Adipose tissue (tissue), 3 donors: ENCODE data around the gene ZNF2. TPM values are rescaled to one million over a fixed set of nuclear protein-coding genes. Genes with fewer than 3 reads are reported as not detected.
"Not testable (repeated sequence)": the region's sequence is repeated elsewhere in the genome, so short reads cannot be mapped to it uniquely, and the experiment has no call there.

Source experiments
- H3K27ac ChIP-seq: one replicate; pipeline ENCODE4 v1.5.1; 2013; ENCODE audit warnings: low read depth, low read length
- WGBS, 3 donors: extraction: QIAGEN DNeasy Blood & Tissue Kit; methylation state at CpG; one replicate each; pipeline ENCODE4 v1.1.7; 2013; 5-methylcytosine and 5-hydroxymethylcytosine counted together
- polyA plus RNA-seq, 3 donors: library from polyadenylated mRNA; stranded (reverse); fragments of 200-250 nt; gene quantifications; one replicate each; pipeline ENCODE4 v1.2.3, GENCODE V29; 2013
- donor health status: healthy with polysubstance abuse.
- donor health status: Bipolar disorder and iron deficiency.
- donor health status: healthy.

Gene ZNF2
- polyA plus RNA-seq, 3 donors, result 0.79 to 1.5 (median 1.3) TPM

GRCh38 chr2:95185973-95186372 is 20.4 kb downstream of the ZNF2 start:
- 74 to 81% (median 76%) methylated on average over 2 of the region's 2 CpGs for WGBS, 3 donors
- no peak overlapping the region for H3K27ac ChIP-seq

DNA sequence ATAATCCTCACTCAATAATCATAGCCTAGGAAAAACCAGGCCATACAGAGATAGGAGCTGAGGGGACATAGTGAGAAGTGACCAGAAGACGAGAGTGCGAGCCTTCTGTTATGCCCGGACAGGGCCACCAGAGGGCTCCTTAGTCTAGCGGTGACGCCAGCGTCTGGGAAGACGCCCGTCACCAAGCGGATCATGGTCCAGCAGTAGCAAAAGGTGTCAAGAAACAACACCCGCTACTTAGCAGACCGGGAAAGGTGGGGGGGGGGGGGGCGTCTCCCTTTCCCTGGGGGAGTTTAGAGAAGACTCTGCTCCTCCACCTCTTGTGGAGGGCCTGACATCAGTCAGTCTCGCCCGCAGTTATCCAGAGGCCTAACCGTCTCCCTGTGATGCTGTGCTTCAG is 27.3 kb downstream of the ZNF2 start:
- 18 to 21% (median 20%) methylated on average over 15 of the region's 15 CpGs for WGBS, 3 donors
- not testable (repeated sequence) for H3K27ac ChIP-seq

GRCh38 chr2:95203911-95204310 is 38.3 kb downstream of the ZNF2 start:
- WGBS, 3 donors, result 84 to 89% (median 84%) methylated on average over 4 of the region's 4 CpGs
- H3K27ac ChIP-seq, result no peak overlapping the region

GRCh38 chr2:95204396-95204795 is 38.8 kb downstream of the ZNF2 start:
- 89 to 95% (median 94%) methylated on average over 2 of the region's 2 CpGs for WGBS, 3 donors
- H3K27ac ChIP-seq, result no peak overlapping the region

DNA sequence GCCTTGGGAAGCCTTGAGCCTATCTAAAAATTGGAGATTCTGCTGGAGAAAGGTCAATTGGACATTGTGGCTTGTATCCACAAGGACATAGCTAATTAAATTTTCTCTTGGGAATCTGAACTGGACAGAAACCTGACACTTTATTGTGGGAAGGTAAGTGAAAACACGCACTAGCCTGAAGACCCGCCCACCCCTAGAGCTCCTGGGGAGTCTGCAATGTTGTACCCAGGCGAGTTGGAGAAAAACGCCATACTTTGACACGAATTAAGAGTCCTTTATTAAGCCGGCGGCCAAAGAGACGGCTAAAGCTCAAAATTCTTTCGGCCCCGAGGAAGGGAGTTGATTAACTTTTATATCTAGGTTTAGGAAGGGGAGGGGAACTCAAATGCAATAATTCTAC is 40.5 kb downstream of the ZNF2 start:
- WGBS, 3 donors, result 33 to 50% (median 47%) methylated on average over 10 of the region's 10 CpGs
- no peak overlapping the region for H3K27ac ChIP-seq

DNA sequence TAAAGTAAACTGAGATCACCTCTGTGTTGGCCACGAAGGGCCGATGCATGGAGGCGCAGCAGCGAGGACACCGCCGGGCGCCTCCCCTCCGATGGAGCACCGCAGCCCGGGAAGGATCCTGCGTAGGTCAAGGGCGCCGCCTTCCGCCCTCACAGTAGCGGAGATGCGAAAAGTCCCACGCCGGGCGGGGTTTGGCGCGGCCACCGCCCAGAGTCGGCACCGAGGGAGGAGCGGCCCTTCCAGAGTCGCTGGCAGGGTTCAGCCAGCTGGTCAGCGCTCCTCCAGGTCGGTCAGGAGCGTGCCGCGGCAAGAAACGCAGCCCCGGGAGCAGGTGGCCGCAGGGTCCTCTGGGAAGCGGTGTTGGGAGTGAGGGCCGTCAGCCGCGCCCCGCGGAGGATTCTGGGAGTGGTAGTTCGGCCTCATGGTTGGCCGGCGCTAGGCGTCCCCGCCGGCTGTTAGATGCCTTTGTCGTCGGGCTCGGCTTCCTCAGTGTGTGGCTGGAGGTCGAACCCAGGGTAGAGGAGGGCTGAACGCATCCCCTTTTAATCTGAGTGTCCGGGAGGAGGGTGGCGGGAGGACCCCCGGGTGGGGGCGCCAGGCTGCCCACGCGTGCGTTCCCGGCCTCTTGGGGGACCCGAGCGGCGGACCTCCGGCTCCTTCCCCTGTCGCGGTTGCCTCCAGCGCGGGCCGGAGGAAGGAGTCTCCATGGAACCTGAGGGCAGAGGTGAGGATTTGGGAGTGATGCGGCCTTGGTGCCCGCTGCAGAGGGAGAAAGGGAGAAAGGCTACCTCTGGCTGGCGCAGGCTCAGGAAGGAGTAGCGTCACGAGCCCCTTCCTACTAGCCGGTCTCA is 41.7 kb downstream of the ZNF2 start, which contains the start of gene ZNF892:
Gene ZNF892, plus strand, starts transcription at position 411 of the 851 bp plus-strand sequence. Its CDS starts 295 bp downstream, at position 706.
- peak within 1 kb of the TSS; percentile 83 for H3K27ac ChIP-seq
- 1% methylated on average over 72 to 74 of the region's 74 CpGs for WGBS, 3 donors

GRCh38 chr2:95208106-95208505 is 42.5 kb downstream of the ZNF2 start:
- 67 to 69% (median 67%) methylated on average over 6 of the region's 6 CpGs for WGBS, 3 donors
- no peak overlapping the region for H3K27ac ChIP-seq

DNA sequence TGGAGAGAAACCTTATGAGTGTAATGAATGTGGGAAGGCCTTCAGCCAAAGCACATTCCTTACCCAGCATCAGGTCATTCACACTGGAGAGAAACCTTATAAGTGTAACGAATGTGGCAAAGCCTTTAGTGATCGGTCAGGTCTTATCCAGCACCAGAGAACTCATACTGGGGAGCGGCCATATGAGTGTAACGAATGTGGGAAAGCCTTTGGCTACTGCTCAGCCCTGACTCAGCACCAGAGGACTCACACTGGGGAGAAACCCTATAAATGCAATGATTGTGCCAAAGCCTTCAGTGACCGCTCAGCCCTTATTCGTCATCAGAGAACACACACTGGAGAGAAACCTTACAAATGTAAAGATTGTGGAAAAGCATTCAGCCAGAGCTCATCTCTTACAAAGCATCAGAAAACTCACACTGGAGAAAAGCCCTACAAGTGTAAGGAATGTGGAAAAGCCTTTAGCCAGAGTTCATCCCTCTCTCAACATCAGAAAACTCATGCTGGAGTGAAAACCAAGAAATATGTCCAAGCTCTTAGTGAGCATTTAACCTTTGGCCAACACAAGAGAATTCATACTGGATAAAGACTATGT is 49.5 kb downstream of the ZNF2 start:
- H3K27ac ChIP-seq, result no peak overlapping the region
- 97 to 99% (median 98%) methylated on average over 6 of the region's 6 CpGs for WGBS, 3 donors

DNA sequence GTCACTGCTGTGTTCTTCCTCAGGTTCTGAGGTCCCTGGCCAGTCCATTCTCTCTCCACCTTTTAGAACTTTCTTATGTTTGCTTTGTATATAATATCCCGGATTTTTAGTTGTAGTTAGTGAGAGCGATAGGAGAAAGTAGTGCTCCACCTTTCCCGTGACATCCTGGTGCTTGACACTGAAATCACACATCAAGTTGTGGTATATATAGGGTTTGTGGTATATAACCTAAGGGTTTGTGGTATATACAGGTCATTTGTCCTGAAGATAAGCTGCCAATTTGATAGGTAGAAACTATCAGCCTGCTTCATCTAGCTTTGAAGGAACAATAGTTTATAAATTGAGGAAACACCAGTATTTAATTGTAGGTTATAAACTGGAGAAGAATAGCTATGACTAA is 54.8 kb downstream of the ZNF2 start:
- H3K27ac ChIP-seq, result no peak overlapping the region
- WGBS, 3 donors, result 93 to 99% (median 97%) methylated on average over 3 of the region's 3 CpGs

GRCh38 chr2:95225658-95226057 is 60.0 kb downstream of the ZNF2 start:
- no peak overlapping the region for H3K27ac ChIP-seq

- 39 to 55% (median 51%) methylated on average over 3 of the region's 3 CpGs for WGBS, 3 donors
- H3K27ac ChIP-seq, result no peak overlapping the region
Measured at GRCh38 chr2:95231723-95232122, 66.1 kb downstream of the ZNF2 start.

DNA sequence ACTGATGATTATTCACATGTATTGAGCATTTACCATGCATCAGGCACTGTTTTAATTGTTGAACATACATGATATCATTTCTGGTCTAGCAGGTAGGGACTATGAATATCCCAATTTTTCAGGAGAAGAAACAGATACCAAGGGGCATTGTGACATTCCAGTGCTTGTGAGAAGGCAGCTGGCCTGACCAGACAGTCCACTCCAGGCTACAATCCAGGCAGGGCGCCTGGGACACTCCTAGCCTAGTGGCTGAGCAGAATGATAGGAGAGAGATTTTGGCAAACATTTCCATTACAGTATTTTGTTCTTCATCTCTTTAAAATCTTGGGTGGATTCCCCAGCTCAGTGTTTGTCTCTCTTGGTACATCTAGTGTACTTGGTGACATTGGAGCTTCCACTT is 66.6 kb downstream of the ZNF2 start:
- 63 to 95% (median 90%) methylated on average over 1 of the region's 1 CpG for WGBS, 3 donors
- H3K27ac ChIP-seq, result no peak overlapping the region

Other genes with a start within 250 kb of the ZNF2 start
- gene MAL, start 140.1 kb upstream of the ZNF2 start, polyA plus RNA-seq, result 1 to 10 TPM; 1.8 to 7.4 (median 3.8) TPM
- 10 to 100 TPM; 36.9 to 54.3 (median 48.4) TPM for gene MRPS5, start 44.0 kb upstream of the ZNF2 start, polyA plus RNA-seq
- 1 to 10 TPM; 5.3 to 7.1 (median 6.8) TPM for gene ZNF514, start 6.0 kb upstream of the ZNF2 start, polyA plus RNA-seq
- gene ZNF892, start 41.7 kb downstream of the ZNF2 start, polyA plus RNA-seq, result under 1 TPM; 0.34 to 0.75 (median 0.45) TPM
- gene PROM2, start 108.6 kb downstream of the ZNF2 start, polyA plus RNA-seq, result 1 to 10 TPM; 2.0 to 6.1 (median 3.0) TPM
- 10 to 100 TPM in 1 of 3 donors, 1 to 10 TPM in 2; 2.4 to 14.1 (median 5.1) TPM for gene KCNIP3, start 131.5 kb downstream of the ZNF2 start, polyA plus RNA-seq
- 10 to 100 TPM; 20.8 to 34.6 (median 26.7) TPM for gene FAHD2A, start 236.9 kb downstream of the ZNF2 start, polyA plus RNA-seq